GM23248 (cell line): ENCODE measurements around the gene TFPI. TPM values are rescaled to one million over a fixed set of nuclear protein-coding genes. Genes with fewer than 3 reads are reported as not detected.
"Not testable (repeated sequence)": the region's sequence is repeated elsewhere in the genome, so short reads cannot be mapped to it uniquely, and the experiment has no call there.

Experiments
- DNase-seq: peaks from one replicate; pipeline ENCODE4 v3.0.0-alpha.2; 2015
- H2AFZ ChIP-seq: fragments of 200-600 bp; sonication (generic); 2 replicates; pipeline ENCODE4 v1.6.1; 2016; ENCODE audit warnings: antibody characterized with exemption
- H3F3A ChIP-seq: fragments of 200-600 bp; sonication (generic); 2 replicates; pipeline ENCODE4 v1.6.1; 2016; ENCODE audit warnings: mild to moderate bottlenecking, antibody characterized with exemption, mixed run types; ENCODE audit not compliant: insufficient read depth
- H3K27ac ChIP-seq: fragments of 200-600 bp; sonication (generic); 2 replicates; pipeline ENCODE4 v1.5.1; 2016; ENCODE audit warnings: mild to moderate bottlenecking
- H3K27me3 ChIP-seq: fragments of 200-600 bp; sonication (generic); replicated peaks from 2 replicates; pipeline ENCODE4 v1.6.1; 2016; ENCODE audit warnings: mild to moderate bottlenecking; ENCODE audit not compliant: insufficient read depth
- H3K36me3 ChIP-seq: fragments of 200-600 bp; sonication (generic); 2 replicates; pipeline ENCODE4 v1.6.1; 2016; ENCODE audit warnings: low read depth, mild to moderate bottlenecking
- H3K4me1 ChIP-seq: fragments of 200-600 bp; sonication (generic); 2 replicates; pipeline ENCODE4 v1.6.1; 2016; ENCODE audit warnings: mild to moderate bottlenecking; ENCODE audit not compliant: insufficient read depth
- H3K4me2 ChIP-seq: fragments of 200-600 bp; sonication (generic); one replicate; pipeline ENCODE4 v1.6.1; 2016; ENCODE audit warnings: mild to moderate bottlenecking; ENCODE audit not compliant: unreplicated experiment
- H3K4me3 ChIP-seq: fragments of 200-600 bp; sonication (generic); 2 replicates; pipeline ENCODE4 v1.5.1; 2016; ENCODE audit warnings: mild to moderate bottlenecking
- H3K79me2 ChIP-seq: fragments of 200-600 bp; sonication (generic); 2 replicates; pipeline ENCODE4 v1.6.1; 2016; ENCODE audit warnings: mild to moderate bottlenecking; ENCODE audit not compliant: insufficient read depth
- H3K9ac ChIP-seq: fragments of 200-600 bp; sonication (generic); 2 replicates; pipeline ENCODE4 v1.6.1; 2016; ENCODE audit warnings: mild to moderate bottlenecking
- H3K9me2 ChIP-seq: fragments of 200-600 bp; sonication (generic); 2 replicates; pipeline ENCODE4 v1.6.1; 2016; ENCODE audit warnings: mixed run types, mild to moderate bottlenecking, moderate library complexity; ENCODE audit not compliant: insufficient read depth
- H3K9me3 ChIP-seq: fragments of 200-600 bp; sonication (generic); one replicate; pipeline ENCODE4 v1.6.1; 2017; ENCODE audit warnings: low read depth
- H4K20me1 ChIP-seq: fragments of 200-600 bp; sonication (generic); 2 replicates; pipeline ENCODE4 v1.6.0; 2016; ENCODE audit not compliant: insufficient read depth
- EZH2 ChIP-seq: fragments of 200-600 bp; sonication (generic); IDR thresholded peaks from 2 replicates; pipeline ENCODE4 v1.6.1; 2018; ENCODE audit warnings: antibody characterized with exemption, mild to moderate bottlenecking; ENCODE audit not compliant: insufficient read depth, poor library complexity, severe bottlenecking
- EZH2phosphoT487 ChIP-seq: fragments of 200-600 bp; sonication (generic); IDR thresholded peaks from 2 replicates; pipeline ENCODE4 v1.6.1; 2018; ENCODE audit warnings: antibody characterized with exemption, moderate library complexity, mild to moderate bottlenecking, low read depth; ENCODE audit not compliant: insufficient read depth
- WGBS, 2 experiments: methylation state at CpG; one replicate each; pipeline ENCODE4 v1.1.6; 2015 to 2017; ENCODE audit warnings: low lambda C conversion rate in 2 of 2, low coverage in 1 of 2; ENCODE audit errors: missing lambda C conversion rate in 2 of 2; 5-methylcytosine and 5-hydroxymethylcytosine counted together
- in situ Hi-C: fragments of 300-500 bp; cut with MboI; formaldehyde crosslinking; loops from 2 replicates; pipeline ENCODE4 v1.15.0; 2020
- polyA plus RNA-seq: library from polyadenylated mRNA; unstranded; fragments of >200 nt; fragmentation: Nextera tagmentation; extraction: Ambion mirVana; gene quantifications from 2 replicates; pipeline ENCODE4 v1.2.1, GENCODE V29; 2016
- total RNA-seq: library from RNA; depleted of rRNA; stranded (reverse); fragments of >200 nt; shearing (Covaris generic); gene quantifications from 2 replicates; pipeline ENCODE4 v1.2.3, GENCODE V29; 2014

The TFPI gene
- total and polyA plus RNA-seq, 2 experiments from 2014 or later = 48.7 to 64.4 TPM

DNA sequence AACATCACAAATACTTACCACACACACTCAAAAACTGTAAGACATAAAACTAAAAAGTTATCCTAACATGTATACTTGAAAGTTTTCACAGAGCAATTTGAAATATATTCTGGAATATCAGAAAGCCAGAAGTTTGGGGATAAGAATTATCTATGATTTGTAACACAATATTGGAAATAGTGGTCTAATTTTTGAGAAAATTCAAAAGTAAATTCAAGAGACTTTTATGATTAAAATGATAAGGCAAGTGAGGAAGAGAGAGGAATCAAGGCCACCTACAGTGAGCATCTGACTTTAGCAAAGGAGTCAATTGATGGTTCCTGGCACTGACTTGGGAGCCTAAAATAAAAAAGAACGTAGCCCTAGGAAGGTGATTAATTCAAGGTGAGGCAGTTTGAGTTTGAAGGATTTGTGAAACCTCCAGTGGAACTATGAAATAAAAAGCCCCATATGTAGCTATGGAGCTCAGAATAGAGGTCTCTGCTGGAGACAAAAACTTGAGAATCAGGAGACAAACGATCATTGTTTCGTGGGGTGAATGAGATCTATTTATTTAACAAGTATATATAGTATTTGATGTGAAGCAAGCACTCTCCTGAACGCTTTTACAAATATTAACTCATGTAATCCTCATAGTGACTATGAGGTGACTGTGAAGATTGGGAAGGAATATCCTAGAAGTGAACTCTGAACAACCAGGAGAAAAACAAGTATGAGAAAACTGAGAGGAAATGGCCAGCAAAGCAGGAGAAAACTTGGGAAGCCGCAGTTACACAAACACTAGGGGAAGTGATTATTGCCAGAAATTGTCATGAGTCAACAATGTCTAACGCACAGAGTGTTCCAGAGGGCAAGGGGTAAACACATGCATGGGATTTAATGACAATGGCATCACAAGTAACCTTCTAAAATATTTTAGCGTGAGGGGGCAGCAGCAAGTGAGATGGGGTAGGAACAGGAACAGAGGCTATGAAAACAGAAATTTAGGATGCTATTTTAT is 12.8 kb downstream of the TFPI start:
- H3K9me3 ChIP-seq = no peaks in the 10 kb centered on the region
- H3K36me3 ChIP-seq = peaks cover 8% of the 10 kb centered on the region; the same call in 1 of the 2 replicates
- H3K9me2 ChIP-seq = no peaks in the 10 kb centered on the region
- WGBS, 2 experiments = 2% methylated on average over 7 of the region's 7 CpGs
- peak overlapping the region; percentile 74 for H3K9ac ChIP-seq
- H2AFZ ChIP-seq = peak overlapping the region; percentile 42
- peaks cover 52% of the 10 kb centered on the region for H3K4me1 ChIP-seq
- H3F3A ChIP-seq = peaks cover 33% of the 10 kb centered on the region
- H3K4me2 ChIP-seq = peak overlapping the region; percentile 81
- no peaks in the 10 kb centered on the region for H3K27me3 ChIP-seq
- peaks cover 54% of the 10 kb centered on the region for H3K79me2 ChIP-seq
- DNase-seq = peak; percentile 93
- in situ Hi-C loops = no loop called here
- peak overlapping the region; percentile 58 for H3K4me3 ChIP-seq
- no peaks in the 10 kb centered on the region for H4K20me1 ChIP-seq
- TF ChIP-seq EZH2 (no peak), EZH2phosphoT487 (no peak)
- H3K27ac ChIP-seq = peak overlapping the region; percentile 89

DNA sequence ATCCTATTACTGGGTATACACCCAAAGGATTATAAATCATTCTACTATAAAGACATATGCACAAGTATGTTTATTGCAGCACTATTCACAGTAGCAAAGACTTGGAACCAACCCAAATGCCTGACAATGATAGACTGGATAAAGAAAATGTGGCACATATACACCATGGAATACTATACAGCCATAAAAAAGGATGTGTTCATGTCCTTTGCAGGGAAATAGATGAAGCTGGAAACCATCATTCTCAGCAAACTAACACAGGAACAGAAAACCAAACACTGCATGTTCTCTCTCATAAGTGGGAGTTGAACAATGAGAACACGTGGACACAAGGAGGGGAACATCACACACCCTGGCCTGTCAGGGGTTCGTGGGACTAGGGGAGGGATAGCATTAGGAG is 16.0 kb downstream of the TFPI start:
- H3K27me3 ChIP-seq, H3K27ac ChIP-seq, H3K4me2 ChIP-seq, DNase-seq, H3K9me3 ChIP-seq, H4K20me1 ChIP-seq, H3K9ac ChIP-seq, H3K36me3 ChIP-seq, H3K4me3 ChIP-seq, H3K9me2 ChIP-seq, in situ Hi-C loops, H2AFZ ChIP-seq: not testable (repeated sequence)
- Histone ChIP-seq H3K4me1 (peaks cover 29% of the 10 kb centered on the region), H3F3A (peaks cover 33% of the 10 kb centered on the region), H3K79me2 (peaks cover 64% of the 10 kb centered on the region)
- WGBS, 2 experiments = 95 to 97% methylated on average over 2 of the region's 2 CpGs

DNA sequence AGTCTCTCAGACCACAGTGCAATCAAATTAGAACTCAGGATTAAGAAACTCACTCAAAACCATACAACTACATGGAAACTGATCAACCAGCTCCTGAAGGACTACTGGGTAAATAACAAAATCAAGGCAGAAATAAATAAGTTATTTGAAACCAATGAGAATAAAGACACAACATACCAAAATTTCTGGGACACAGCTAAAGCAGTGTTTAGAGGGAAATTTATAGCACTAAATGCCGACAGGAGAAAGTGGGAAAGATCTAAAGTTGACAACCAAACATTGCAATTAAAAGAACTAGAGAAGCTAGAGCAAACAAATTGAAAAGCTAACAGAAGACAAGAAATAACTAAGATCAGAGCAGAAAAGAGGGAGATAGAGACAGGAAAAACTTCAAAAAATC is 18.9 kb downstream of the TFPI start:
- H3K9me2 ChIP-seq, H3K9ac ChIP-seq, DNase-seq, H3K4me3 ChIP-seq, H3K4me1 ChIP-seq, H3K36me3 ChIP-seq, H4K20me1 ChIP-seq, H3K27me3 ChIP-seq, H3K9me3 ChIP-seq, H3K4me2 ChIP-seq, H3K27ac ChIP-seq, H2AFZ ChIP-seq, in situ Hi-C loops: not testable (repeated sequence)
- WGBS, 2 experiments = 97 to 100% methylated on average over 1 of the region's 1 CpG
- Histone ChIP-seq H3F3A (peaks cover 11% of the 10 kb centered on the region), H3K79me2 (peaks cover 71% of the 10 kb centered on the region)

- no peak for DNase-seq
- Histone ChIP-seq H3K4me1 (peaks cover 2% of the 10 kb centered on the region), H3K27me3 (no peaks in the 10 kb centered on the region), H3K4me2 (no peak overlapping the region), H4K20me1 (no peaks in the 10 kb centered on the region), H3K79me2 (peaks cover 50% of the 10 kb centered on the region), H3K27ac (no peak overlapping the region), H3F3A (no peaks in the 10 kb centered on the region), H3K9ac (no peak overlapping the region), H2AFZ (no peak overlapping the region), H3K36me3 (no peaks in the 10 kb centered on the region), H3K9me3 (no peaks in the 10 kb centered on the region), H3K9me2 (no peaks in the 10 kb centered on the region), H3K4me3 (no peak overlapping the region)
- no peak for TF ChIP-seq EZH2
- no peak for TF ChIP-seq EZH2phosphoT487
- in situ Hi-C loops = no loop called here
- WGBS, 2 experiments = 90 to 93% methylated on average over 14 of the region's 14 CpGs
Measured at GRCh38 chr2:187532333-187533120, 21.7 kb downstream of the TFPI start.
